MCF 10A (cell line): ENCODE measurements around the gene AQP12A. TPM values are rescaled to one million over a fixed set of nuclear protein-coding genes. Genes with fewer than 3 reads are reported as not detected.

Source experiments
- BruUV-seq: library from RNA; stranded (reverse); fragments of 400-500 nt; replicated peaks from 2 replicates; lab custom pipeline; 2021; lab: Mats Ljungman, UMichigan
- CTCF ChIA-PET: fragments of 300-600 bp; sonication (Branson Sonifier 250); formaldehyde crosslinking; extraction: SDS; loops from one replicate; lab custom pipeline; 2021; ENCODE audit warnings: antibody characterized with exemption, inconsistent platforms; lab: Yijun Ruan, JAX
- POLR2A ChIA-PET: fragments of 300-600, 350-650 bp; sonication (Branson Sonifier 250); formaldehyde crosslinking; extraction: SDS; loops from one replicate; lab custom pipeline; 2020; ENCODE audit warnings: antibody characterized with exemption, inconsistent platforms; lab: Yijun Ruan, JAX
- DNase-seq: peaks from one replicate; pipeline ENCODE4 v3.0.0-alpha.2; 2018; ENCODE audit not compliant: unreplicated experiment
- H3K27ac Mint-ChIP-seq: one replicate; pipeline ENCODE4 v1.8.0; 2022; ENCODE audit warnings: mild to moderate bottlenecking, low read depth, mixed read lengths; ENCODE audit not compliant: unreplicated experiment
- H3K27me3 Mint-ChIP-seq: one replicate; pipeline ENCODE4 v1.8.0; 2022; ENCODE audit warnings: mixed read lengths; ENCODE audit not compliant: insufficient read depth, unreplicated experiment
- H3K36me3 Mint-ChIP-seq: one replicate; pipeline ENCODE4 v1.8.0; 2022; ENCODE audit warnings: mild to moderate bottlenecking, moderate library complexity, mixed read lengths; ENCODE audit not compliant: insufficient read depth, unreplicated experiment
- H3K4me1 Mint-ChIP-seq: one replicate; pipeline ENCODE4 v1.8.0; 2022; ENCODE audit warnings: mixed read lengths; ENCODE audit not compliant: insufficient read depth, unreplicated experiment
- H3K4me3 Mint-ChIP-seq: one replicate; pipeline ENCODE4 v1.8.0; 2022; ENCODE audit warnings: mild to moderate bottlenecking, moderate library complexity, mixed read lengths; ENCODE audit not compliant: unreplicated experiment
- H3K9me3 Mint-ChIP-seq: one replicate; pipeline ENCODE4 v1.8.0; 2022; ENCODE audit warnings: mixed read lengths; ENCODE audit not compliant: unreplicated experiment
- CTCF ChIP-seq: fragments of 200-600 bp; IDR thresholded peaks from one replicate; pipeline ENCODE4 v1.8.0; 2022; ENCODE audit warnings: antibody characterized with exemption, mild to moderate bottlenecking; ENCODE audit not compliant: unreplicated experiment
- intact Hi-C: fragments of 100-400 bp; cut with micrococcal nuclease; formaldehyde crosslinking; loops from 2 replicates; pipeline ENCODE4 v1.14.1; 2022
- total RNA-seq: library from RNA; stranded (reverse); gene quantifications from 2 replicates; pipeline ENCODE4 v1.2.3, GENCODE V29; 2022

Gene AQP12A
- total RNA-seq, 1 experiment from 2014 or later, result not detected

- Mint-ChIP-seq H3K9me3 (no peaks in the 10 kb centered on the region), H3K4me3 (no peak overlapping the region), H3K27me3 (peaks cover 35% of the 10 kb centered on the region), H3K4me1 (no peaks in the 10 kb centered on the region), H3K27ac (no peak overlapping the region), H3K36me3 (no peaks in the 10 kb centered on the region)
- DNase-seq, result no peak
- intact Hi-C loops, result no loop called here
- TF ChIP-seq CTCF, result no peak
- POLR2A ChIA-PET, result no interaction called here
- CTCF ChIA-PET, result no interaction called here
- no TSS peak for BruUV-seq
Measured at GRCh38 chr2:240725671-240726070, 34.0 kb downstream of the AQP12A start.

GRCh38 chr2:240726876-240727275 lies 35.2 kb downstream of the AQP12A start:
- Mint-ChIP-seq H3K36me3 (no peaks in the 10 kb centered on the region), H3K9me3 (no peaks in the 10 kb centered on the region), H3K27me3 (peaks cover 35% of the 10 kb centered on the region), H3K4me1 (no peaks in the 10 kb centered on the region), H3K4me3 (no peak overlapping the region), H3K27ac (no peak overlapping the region)
- intact Hi-C loops, result no loop called here
- no TSS peak for BruUV-seq
- POLR2A ChIA-PET, result no interaction called here
- no peak for DNase-seq
- CTCF ChIA-PET, result no interaction called here
- no peak for TF ChIP-seq CTCF

- no peak for DNase-seq
- TF ChIP-seq CTCF, result no peak
- POLR2A ChIA-PET, result no interaction called here
- H3K27ac Mint-ChIP-seq, result no peak overlapping the region
- no peaks in the 10 kb centered on the region for H3K9me3 Mint-ChIP-seq
- H3K27me3 Mint-ChIP-seq, result peaks cover 35% of the 10 kb centered on the region
- H3K36me3 Mint-ChIP-seq, result no peaks in the 10 kb centered on the region
- BruUV-seq, result no TSS peak
- no peak overlapping the region for H3K4me3 Mint-ChIP-seq
- intact Hi-C loops, result no loop called here
- CTCF ChIA-PET, result no interaction called here
- no peaks in the 10 kb centered on the region for H3K4me1 Mint-ChIP-seq
Measured at GRCh38 chr2:240727439-240727838, 35.8 kb downstream of the AQP12A start.

- H3K4me1 Mint-ChIP-seq, result no peaks in the 10 kb centered on the region
- no peaks in the 10 kb centered on the region for H3K36me3 Mint-ChIP-seq
- H3K27me3 Mint-ChIP-seq, result peaks cover 39% of the 10 kb centered on the region
- TF ChIP-seq CTCF, result no peak
- no TSS peak for BruUV-seq
- H3K9me3 Mint-ChIP-seq, result no peaks in the 10 kb centered on the region
- CTCF ChIA-PET, result interaction anchor here (0.6 kb wide), 1 partner anchor 7 kb away, joined by 3 read pairs; no protein-coding TSS in a partner anchor
- POLR2A ChIA-PET, result no interaction called here
- no peak overlapping the region for H3K4me3 Mint-ChIP-seq
- no peak overlapping the region for H3K27ac Mint-ChIP-seq
- DNase-seq, result no peak
- intact Hi-C loops, result no loop called here
Measured at GRCh38 chr2:240727913-240728312, 36.2 kb downstream of the AQP12A start.
